GM10266 (cell line): ENCODE data around the gene DNAH14.
"Not testable (repeated sequence)": the region's sequence is repeated elsewhere in the genome, so short reads cannot be mapped to it uniquely, and the experiment has no call there.

ENCODE experiments used
- DNase-seq: peaks from one replicate; pipeline ENCODE4 v3.0.0; 2012; ENCODE audit errors: extremely low spot score
- TF ChIP-seq, protein P1 (sequence below): IDR thresholded peaks from 2 replicates; pipeline ENCODE4 v1.5.1; 2012; ENCODE audit warnings: mild to moderate bottlenecking, low read depth; ENCODE audit not compliant: control insufficient read depth, insufficient read depth; ENCODE audit errors: missing control alignments

The DNAH14 gene

GRCh38 chr1:224939844-224940425, 10.5 kb downstream of the DNAH14 start:
- TF ChIP-seq, protein P1, sequence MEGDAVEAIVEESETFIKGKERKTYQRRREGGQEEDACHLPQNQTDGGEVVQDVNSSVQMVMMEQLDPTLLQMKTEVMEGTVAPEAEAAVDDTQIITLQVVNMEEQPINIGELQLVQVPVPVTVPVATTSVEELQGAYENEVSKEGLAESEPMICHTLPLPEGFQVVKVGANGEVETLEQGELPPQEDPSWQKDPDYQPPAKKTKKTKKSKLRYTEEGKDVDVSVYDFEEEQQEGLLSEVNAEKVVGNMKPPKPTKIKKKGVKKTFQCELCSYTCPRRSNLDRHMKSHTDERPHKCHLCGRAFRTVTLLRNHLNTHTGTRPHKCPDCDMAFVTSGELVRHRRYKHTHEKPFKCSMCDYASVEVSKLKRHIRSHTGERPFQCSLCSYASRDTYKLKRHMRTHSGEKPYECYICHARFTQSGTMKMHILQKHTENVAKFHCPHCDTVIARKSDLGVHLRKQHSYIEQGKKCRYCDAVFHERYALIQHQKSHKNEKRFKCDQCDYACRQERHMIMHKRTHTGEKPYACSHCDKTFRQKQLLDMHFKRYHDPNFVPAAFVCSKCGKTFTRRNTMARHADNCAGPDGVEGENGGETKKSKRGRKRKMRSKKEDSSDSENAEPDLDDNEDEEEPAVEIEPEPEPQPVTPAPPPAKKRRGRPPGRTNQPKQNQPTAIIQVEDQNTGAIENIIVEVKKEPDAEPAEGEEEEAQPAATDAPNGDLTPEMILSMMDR, result no peak
- peak; percentile 14 for DNase-seq

- DNase-seq, result not testable (repeated sequence)
Observed at GRCh38 chr1:224940735-224941134, 11.3 kb downstream of the DNAH14 start.

DNA sequence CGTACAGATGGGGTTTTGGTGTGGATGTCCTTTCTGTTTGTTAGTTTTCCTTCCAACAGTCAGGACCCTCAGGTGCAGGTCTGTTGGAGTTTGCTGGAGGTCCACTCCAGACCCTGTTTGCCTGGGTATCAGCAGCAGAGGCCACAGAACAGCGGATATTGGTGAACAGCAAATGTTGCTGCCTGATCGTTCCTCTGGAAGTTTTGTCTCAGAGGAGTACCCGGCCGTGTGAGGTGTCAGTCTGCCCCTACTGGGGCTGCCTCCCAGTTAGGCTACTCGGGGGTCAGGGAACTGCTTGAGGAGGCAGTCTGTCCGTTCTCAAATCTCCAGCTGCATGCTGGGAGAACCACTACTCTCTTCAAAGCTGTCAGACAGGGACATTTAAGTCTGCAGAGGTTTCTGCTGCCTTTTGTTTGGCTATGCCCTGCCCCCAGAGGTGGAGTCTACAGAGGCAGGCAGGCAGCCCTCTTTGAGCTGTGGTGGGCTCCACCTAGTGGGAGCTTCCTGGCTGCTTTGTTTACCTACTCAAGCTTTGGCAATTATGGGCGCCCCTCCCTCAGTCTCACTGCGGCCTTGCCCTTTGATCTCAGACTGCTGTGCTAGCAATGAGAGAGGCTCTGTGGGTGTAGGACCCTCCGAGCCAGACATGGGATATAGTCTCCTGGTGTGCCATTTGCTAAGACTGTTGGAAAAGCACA, 16.3 kb downstream of the DNAH14 start:
- not testable (repeated sequence) for DNase-seq

DNA sequence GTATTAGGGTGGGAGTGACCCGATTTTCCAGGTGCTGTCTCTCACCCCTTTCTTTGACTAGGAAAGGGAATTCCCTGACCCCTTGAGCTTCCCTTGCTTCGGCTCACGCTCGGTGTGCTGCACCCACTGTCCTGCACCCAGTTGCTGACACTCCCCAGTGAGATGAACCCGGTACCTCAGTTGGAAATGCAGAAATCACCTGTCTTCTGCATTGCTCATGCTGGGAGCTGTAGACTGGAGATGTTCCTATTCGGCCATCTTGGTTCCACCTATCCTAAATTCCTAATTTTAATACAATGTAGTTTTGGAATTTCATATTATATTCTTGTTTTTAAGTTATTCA, 16.8 kb downstream of the DNAH14 start:
- not testable (repeated sequence) for DNase-seq

- no peak for DNase-seq
- TF ChIP-seq, protein P1, result no peak
Observed at GRCh38 chr1:224957696-224958095, 28.2 kb downstream of the DNAH14 start.

DNA sequence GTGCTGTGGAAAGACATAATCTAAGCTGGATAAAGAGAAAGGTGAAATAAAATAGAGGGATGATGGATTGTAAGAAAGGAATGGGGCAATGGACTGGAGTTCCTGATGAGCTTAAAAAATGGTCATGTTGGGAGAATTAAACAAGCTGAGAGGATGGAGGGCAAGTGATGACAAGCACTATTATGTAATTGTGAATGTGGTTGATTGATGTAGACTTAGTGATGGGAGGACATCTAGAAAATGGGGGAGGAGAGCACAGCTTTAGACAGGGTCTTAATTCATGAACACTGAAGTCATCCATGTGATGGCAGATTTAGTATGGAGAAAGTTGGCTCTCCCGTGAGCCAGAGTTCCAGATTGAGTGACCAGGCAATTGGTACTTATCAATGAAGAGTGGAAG, 29.0 kb downstream of the DNAH14 start:
- TF ChIP-seq, protein P1, result no peak
- DNase-seq, result no peak

GRCh38 chr1:224959115-224959514, 29.6 kb downstream of the DNAH14 start:
- TF ChIP-seq, protein P1, result no peak
- DNase-seq, result no peak

DNA sequence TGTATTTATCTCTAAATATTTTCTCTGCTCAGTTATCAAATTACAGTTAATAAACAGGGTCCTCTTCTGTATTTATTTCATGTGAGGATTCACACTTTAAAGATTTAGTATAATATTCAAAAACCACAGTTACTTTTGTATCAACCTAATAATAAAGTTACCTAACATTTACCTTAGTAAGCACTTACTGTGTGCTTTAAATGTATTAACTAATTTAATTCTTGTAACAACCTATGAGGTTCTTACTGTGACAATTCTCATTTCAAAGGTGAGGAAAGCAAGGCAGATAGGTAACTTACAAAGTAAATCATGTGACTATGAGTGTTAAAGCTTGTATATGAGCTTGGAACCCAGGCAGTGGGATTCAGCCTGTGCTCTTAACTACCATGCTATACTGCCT, 30.2 kb downstream of the DNAH14 start:
- TF ChIP-seq, protein P1, result no peak
- no peak for DNase-seq

DNA sequence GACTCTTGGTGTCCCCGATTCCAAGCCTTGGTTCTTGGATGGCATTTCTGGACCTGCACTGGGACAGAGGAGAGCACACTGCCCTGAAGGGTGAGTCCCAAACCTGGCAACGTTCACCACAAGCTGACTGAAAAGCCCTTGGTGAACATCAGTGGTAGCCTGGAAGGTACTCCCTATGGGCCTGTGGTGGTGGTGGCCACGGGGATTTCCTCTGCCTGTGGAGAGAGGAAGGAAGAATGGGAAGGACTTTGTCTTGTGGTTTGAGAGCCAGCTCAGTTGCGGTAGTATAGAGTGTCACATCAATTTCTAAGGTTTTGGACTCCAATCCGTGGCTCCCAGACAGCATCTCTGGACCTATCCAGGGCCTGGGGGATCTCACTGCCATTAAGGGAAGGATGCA, 50.7 kb downstream of the DNAH14 start:
- no peak for DNase-seq
- TF ChIP-seq, protein P1, result no peak

GRCh38 chr1:224981922-224982354, 52.5 kb downstream of the DNAH14 start:
- DNase-seq, result not testable (repeated sequence)
